Activated naive CD4-positive, alpha-beta T cell treated with Interleukin-2 at 50 U/mL for 16 hours (primary cell): ENCODE measurements around the gene BCL11B.
"Not testable (repeated sequence)": the region's sequence is repeated elsewhere in the genome, so short reads cannot be mapped to it uniquely, and the experiment has no call there.

Experiments used
- DNase-seq: peaks from one replicate; pipeline ENCODE4 v3.0.0-alpha.2; 2020

Gene BCL11B

DNA sequence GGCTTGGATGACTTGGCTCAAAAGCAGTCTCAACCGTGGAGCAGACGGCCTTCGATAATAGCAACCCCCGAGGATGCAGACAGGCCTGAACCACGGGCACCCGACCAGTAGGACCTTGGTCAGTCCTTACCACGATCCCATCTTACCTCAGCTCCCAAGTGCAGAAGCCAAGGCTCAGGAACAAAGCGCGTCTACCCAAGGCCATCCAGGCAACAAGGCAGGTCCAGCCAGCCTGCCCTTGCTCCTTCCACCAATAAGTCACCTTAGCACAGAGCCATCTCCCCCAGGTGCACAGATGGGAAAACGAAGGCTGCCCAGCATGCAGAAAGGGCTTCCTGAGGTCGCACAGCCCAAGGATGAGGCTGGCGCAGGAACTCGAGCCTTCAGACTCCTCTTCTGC is 77.3 kb downstream of the BCL11B start:
- no peak for DNase-seq

DNA sequence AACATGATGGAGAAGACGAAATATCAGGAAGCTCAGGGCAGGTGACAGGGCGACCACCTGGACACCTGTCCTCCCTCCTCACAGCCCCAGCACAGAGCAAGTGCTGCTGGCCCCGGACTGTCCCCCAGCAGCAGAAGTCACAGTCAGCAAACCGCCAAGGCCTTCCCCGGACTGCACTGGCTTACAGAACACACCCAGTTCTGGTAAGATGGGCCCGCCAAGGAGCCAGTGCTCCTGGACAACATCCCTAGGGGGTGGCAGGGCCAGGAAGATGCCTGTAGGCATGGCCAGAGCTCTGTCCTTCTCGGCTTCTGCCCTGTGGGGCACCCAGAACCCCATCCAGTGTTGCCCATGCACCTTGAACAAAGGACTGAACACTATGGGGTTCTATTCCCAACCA is 77.9 kb downstream of the BCL11B start:
- DNase-seq, result no peak

DNA sequence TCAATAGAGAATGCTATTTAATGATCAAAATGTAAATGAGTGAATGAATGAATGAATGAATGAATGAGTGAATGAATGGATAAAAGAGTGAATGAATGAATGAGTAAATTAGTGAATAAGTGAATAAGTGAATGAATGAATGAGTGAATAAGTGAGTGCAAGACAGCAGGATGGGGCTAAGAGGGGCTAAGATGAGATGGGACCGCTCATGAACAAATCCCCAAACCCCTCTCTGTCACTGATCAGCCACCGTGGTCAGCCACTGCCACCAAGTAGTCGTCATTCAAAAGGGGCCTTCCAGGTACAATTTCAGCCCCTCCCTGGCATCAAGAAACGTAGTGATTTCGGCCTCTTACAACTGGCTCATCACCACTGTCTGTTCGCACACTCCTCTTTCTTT is 79.2 kb downstream of the BCL11B start:
- DNase-seq, result no peak

DNA sequence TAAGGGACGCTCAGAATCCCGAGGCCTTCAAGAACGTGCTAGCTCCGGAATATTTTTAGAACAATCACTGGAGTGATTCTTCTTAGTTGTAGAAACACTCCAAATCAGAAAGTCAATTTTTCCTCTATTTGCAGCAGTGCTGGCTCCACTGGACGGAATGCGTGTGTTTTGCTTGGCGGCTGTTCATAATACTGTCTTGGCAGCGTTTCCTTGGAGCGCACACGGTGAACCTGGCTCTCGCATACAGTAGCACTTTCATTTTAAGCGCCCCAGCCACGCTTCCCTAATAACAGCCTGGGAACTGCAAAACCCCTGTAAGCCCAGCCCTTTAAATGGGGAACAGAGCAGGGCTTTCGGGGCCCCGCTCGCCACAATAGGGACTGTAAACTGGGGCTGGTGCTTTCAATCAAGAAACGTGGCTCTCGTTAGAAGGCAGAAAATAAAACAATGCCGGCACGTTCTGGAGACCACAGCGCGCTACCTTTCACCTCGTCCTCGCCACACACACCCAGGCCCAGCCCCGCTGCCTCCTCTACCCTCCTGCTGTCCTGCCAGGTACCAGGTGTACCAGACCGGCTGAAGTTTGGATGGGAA is 79.9 kb downstream of the BCL11B start:
- peak; percentile 53 for DNase-seq

DNA sequence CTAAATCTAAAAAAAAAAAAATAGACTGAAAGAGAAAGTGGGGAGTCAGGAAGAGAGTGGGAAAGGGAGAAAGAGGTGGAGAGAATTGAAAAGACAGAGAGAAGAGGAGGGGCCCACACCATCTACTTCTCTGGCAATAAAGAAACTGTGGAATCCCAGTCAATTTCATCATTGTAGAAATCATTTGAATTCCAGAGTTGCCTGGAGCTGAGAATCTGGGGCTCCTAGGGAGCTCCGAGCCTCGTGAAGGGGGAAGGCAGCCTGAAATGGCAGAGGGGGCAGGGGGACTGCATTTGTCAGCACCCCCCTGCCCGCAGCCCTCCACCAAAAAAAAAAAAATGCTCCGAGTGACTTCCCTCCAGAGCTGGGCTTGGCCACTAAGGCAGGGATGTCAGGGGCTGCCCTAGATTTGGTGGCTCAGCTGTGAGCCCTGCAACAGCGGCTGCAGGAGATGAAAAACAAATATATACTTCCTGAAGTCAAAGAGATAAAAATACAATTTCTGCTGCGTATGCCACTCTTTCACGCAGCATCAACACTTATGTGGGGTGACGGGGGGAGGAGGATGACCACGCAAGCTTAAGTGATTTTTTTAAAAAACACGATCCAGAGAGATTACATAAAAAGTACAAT is 80.5 kb downstream of the BCL11B start:
- no peak for DNase-seq

DNA sequence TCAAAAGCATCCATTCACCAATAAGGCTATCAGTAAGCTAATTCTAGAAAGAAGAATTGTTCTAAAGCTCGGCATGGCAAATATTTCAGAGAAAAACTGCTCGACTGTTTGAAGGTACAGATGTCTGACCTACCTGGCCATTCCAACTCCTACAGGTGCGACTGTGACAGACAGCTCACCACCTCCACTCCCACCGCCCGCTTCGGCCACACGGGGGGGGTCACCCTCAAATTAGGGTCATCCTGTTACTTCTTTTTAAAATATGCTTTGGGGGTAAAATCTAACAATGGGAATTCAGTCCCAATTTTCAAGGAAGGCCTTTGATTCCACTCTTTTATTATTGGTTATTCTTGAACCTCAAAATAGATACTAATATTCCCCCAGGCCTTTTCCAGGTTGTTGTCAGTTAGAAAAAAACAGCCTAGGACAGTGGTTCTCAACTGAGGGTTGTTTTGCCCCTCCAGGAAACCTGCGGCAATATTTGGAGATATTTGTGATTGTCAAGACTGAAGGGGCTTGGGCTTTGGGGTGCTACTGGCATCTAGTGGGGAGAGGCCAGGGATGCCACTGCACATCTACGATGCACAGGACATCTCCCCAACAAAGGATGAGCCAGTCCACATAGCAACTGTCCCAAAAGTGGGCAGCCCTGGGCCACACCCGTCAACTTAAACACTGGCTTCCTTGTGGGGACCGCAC is 81.2 kb downstream of the BCL11B start:
- peak; percentile 40 for DNase-seq

DNA sequence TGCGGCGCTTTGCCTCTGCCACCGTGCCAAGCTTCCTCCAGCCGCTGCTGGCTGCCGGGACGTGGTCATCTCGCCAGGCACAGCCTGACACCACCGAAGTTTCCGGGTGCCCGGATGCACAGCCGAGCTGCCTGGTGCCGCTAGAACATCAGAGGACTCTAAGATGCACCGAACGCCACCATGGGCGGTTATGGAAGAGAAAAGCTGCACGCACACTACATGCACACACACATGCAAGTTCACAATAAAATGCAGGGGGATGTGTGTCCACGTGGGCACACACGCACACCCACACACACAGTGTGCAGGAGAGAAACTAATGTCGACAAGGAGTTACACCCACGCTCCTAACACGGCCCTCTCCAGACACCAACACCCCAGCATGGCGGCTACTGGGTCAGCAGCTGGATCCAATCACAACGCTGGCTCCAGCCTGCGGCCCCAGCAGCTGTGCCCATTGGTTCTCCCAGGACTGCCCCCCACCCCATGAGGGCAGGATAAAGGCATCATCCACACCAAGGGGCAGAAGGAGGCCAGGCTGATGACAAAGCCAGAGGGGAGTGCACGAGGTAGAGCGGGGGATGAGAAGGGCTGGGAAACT is 82.7 kb downstream of the BCL11B start:
- DNase-seq, result peak; percentile 52

DNA sequence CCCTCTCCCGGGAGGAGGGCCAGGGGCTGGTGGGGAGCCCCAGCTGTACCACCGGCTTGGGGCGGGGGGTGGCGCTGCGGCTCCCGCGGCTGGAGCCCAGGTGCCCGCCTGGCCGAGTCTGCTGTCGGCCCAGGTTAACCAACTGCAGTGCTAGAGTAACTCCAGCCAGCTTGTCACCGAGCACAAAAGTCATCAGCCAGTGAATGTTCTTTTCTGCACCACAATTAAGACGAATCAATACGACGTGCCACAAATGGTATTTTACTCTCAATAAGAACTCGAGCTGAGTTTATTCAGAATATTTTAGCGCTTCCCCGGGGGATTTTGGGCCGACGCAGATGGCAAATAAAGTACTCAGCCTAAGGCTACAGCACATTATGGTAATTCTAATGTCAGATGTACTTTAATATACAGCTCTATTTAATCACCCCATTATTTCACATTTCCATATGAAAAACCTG is 83.2 kb downstream of the BCL11B start:
- DNase-seq, result peak; percentile 60

DNA sequence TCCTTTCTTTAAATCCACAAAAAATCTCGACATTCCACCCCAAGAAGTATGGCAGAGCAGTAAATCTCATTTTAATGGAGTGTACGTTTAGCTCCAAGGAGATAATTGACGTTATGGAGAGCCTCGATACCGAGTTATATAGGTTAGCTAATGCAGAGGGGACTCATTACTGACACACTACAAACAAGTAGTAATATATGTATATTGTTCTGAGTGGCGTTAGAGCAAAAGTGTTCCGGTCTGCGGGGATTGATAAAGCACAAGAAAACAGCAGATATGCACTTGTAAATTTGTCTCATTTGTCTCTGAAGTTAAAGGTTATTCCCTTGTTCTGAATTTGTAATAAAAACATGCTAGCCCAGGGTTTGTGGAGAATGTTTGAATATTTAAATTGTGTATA is 84.1 kb downstream of the BCL11B start:
- DNase-seq, result peak; percentile 35

DNA sequence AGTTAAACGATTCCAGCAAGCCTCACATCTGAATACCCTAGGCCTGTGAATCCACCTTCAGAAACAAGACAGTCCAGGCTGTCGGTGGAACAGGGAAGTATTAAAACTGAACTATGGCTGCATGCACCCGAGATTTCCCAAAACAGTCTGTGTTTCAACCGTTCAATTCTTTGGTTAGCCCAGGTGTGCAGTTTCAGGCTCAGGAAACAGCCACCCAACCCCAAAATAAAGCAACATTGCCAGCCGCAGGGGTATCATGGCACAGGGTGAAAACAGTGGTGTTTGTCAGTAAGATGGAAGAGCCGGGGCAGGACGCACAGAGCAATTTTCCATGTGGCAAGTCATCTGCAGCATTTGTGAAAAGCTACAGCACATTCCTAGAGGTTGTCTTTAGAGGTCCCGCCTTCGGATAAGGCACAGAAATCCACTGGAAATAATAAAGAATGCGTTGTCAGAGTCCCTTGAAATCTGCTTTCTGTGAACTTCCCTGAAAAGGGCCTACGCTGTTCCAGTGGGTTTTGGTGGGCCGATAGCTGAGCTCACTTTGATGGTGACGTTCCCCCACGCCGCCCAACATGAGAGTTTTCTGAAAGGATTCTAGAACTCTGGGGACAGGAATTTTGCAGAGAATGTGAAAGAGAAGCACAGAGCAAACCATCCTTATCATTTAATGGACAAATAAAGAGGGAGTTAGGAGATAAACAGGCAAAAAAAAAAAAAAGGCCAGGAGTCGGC is 84.9 kb downstream of the BCL11B start:
- peak; percentile 14 for DNase-seq

DNA sequence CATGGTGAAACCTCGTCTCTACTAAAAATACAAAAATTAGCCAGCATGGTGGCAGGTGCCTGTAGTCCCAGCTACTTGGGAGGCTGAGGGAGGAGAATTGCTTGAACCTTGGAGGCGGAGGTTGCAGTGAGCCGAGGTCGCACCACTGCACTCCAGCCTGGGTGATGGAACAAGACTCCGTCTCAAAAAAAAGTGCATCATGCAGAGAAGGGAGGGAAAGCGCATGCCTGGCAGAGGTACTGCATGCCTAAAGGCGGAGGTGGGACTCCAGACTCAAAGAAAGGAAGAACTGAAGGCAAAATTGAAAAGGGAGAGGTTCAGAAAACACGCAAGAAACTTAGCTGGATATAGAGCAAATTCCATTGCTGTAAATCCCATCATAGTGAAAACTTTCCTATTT is 85.7 kb downstream of the BCL11B start:
- DNase-seq, result not testable (repeated sequence)

DNA sequence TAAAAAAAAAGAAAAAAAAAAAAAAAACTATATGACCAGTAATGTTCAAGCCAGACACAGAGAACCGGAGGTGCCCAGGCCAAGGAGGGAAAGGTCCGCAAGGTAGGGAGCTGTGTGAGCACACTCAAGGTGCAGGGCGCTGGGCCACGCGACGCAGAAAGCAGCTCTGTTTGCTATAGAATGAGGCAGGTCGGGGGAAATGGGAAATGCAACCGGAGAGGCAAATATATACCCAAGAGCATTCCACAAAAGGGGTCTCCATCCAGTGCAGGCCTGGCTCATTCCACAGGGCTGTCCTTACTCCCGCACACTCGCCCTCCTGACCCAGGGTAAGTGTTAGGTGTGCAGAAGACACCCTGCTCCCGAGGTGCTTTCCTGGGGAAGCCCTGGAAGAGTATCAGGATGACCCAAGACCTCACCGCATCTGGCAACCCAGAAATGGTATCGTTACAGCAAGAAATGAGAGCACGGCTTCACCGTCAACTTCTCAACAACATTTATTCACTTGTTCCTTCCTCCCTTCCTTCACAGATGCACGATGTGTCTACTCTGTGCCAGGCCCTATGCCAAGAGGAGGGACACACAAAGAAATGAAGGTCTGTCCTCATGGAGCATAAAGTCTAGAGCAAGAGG is 86.4 kb downstream of the BCL11B start:
- no peak for DNase-seq

DNA sequence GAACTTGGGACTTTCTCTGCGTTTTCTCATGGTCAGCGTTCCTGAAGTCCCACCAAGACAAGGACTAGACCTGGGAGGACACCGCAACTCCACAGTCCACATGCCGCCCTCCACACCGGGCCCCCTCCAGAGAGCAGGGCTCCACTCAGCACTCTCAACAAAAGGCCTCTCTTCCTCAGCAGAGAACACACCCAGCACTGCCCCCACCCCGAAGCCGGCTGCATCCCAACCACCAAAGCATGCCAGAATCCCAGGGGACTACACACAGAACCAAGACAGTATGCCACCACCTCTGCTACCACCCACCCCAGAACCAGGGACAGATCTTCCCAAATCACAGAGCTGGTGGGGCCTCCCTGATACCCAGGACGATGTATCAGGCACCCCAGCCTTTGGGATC is 88.3 kb downstream of the BCL11B start:
- DNase-seq, result no peak

DNA sequence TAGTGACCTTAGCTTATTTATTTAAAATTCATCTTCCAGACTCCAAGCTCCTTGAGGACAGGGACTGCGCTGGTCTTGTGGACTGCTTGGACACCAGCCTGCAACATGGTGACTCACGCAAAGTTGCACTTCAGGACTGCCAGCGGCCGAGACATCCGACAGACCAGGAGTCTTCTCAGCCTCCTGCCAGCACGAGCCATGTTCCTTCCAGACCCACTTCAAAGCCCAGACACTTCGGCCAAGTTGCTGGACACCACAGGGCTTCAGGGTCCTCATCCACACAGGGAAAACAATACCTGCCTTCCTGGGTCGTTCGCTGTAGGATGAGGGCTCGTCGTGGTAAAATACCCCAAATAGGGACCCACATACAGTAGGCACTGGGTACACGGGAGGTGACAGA is 88.7 kb downstream of the BCL11B start:
- DNase-seq, result no peak

DNA sequence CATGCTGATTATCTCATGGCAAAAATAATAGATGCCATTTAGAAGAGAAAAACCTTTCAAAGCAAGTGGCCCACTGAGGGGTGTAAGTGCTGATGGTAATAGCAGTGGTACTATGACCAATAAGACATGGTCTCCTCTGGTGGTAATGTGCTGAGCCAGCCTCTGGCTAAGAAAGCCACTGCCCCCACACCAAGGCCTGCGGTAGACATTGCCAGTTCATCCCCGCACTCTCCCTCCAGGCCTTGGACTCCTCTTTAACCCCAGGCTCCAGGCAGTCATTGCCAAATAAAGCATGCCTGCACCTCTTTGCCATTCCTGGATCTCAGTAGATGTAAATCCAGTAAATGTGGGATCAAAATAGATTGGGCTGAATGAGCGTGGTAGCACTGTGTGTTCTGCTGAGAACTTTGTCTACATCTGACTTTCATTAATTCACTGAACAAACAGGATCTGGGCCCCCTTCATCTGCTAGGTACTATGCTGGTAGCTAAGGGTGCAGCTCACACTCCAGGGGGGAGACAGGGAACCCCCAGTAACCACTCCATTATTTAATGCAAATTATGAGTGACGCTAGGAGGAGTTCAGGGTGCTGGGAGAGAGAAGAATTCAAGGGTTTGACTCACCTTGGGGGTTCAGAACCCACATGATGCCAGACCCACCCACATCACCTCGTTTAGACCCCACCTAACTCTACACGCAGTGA is 89.3 kb downstream of the BCL11B start:
- DNase-seq, result no peak

DNA sequence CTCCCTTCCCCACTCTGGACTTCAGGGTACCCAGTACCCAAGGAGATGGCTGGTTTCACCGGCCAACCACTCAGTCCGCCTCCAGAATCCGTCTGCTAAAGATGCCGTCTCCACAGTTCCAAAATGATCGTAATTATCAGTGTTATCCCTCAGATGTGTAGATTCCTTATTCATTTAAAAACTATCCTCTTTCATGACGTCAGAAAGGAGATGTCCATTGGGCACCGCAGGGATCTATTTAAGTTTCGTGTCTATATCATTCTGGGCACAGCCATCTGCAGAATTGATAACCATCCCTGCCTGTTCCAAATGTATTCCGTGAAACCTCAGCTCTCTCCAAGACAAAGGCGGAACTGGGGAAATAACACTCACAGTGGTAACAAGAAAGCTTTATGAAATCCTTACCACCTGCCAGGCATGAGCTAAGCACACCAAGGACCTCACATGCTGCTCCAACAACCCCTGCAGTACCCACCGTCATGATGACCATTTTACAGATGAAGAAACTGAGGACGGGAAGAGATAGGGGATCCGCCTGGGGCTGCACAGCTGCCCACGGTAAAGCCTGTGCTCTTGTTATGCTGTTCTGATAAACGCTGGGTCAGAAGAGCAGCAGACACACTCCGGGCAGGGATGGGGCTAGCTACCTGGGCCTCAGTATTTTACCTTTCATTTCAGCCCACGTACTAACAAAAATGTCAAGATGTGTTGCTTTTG is 90.0 kb downstream of the BCL11B start:
- no peak for DNase-seq

DNA sequence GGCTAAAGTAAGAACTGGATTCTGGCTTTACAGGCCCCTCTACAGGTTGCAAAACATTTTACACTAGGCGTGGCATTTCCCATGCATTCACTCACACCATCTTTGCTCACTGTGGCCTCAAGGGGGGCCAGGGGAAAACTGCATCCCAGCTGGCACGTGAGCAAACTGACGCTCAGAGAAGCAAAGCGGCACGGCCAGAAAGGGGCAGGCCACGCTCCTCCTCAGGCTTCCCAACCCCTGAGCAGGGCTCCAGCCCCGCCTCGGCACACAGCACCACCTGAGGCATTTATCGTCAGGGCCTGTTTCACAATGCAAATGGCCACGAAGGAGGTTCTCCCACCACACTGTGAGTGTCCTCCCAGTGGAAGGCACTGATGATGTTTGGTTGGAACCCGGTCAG is 90.8 kb downstream of the BCL11B start:
- DNase-seq, result no peak

DNA sequence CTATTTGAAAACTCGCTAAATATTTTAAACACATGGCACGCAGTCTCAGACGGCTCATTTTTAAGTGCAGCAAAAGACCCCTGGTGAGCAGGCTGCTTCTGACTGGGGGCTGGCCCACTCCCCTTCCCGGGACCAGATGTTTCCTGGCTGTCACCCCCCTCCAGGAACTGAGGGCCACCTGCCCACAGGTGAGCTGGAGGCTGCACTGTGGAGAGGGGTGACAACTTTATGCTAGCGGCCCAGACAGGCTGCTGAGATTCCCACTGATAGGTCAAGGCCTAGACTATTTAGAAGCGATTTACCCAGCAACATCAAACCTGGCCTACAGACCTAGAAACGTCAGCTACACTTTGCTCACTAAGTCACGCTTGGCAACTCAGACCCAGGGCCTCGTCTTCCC is 92.1 kb downstream of the BCL11B start:
- no peak for DNase-seq

DNA sequence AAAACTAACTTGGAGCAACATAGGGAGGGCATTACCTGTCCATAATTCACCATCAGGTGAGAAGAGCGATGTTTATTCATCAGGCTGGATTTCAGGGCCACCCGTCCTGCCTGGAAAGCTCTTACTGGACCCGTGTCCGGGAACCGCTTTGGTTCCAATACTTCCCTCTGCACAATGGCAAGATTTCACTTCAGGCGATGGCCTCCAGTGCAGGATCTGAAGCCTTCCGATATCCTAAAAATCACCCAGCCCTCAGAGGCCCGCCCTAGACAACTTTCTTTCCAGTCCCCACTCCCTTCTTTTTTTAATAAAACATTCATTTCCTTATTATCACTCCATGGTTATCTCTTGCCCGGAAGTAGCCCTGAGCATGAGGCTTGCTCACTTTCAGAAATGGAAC is 92.5 kb downstream of the BCL11B start:
- no peak for DNase-seq

DNA sequence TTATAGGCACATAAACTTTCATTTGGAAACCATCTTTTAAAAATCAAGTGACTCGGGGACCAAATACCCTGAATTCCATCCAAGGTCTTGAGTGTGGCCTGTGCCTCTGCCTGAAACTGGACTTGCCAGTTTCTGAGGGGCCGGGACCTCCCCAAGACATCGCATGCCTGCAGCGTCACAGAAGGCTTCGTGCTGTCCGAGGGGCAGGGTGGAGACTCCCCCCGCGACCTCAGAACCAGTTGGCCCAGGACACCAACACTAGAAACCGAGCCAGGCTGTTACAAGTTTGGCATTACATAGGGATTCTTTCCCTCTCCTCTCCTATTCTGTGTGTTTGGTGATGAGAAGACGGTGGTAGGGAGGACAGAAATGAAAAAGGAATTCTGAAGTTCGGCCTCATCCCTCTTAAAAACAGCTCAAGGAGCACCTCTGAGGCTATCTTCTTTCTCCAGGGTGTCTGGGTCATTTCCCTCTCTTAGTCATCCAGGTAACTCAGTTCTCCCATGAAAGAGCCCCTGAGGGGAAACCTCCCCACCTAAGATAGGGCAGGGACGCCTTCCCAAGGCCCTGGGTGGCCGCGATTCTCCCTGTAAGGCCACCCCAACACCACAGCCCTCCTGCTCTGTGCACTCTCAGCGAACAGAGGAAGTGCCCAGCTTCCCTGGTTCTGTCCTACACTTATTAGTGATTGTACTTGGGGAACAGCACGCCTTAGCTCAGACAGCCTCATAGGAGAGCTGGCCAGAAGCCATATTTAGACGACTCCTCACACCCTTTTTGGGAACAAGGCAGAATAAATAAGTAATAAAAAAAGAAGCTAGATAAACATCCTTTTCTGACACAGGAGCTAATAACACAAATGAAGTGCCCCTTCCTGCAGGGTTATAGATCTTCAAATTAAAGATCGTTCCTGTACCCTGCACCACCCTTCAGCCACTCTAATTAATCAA is 93.8 kb downstream of the BCL11B start:
- DNase-seq, result no peak
